Right lobe of liver (tissue), 4 donors: Measurements from ENCODE around the gene ITGA2.

Experiments used
- POLR2A ChIP-seq: fragments of 450-650 bp; IDR thresholded peaks from one replicate; pipeline ENCODE4 v1.6.1; 2017; ENCODE audit warnings: antibody characterized with exemption, mild to moderate bottlenecking
- TF ChIP-seq, protein P1 (sequence below), 4 donors: fragments of 200-600 bp in 3 of 4; fragments of 450-650 bp in 1 of 4; IDR thresholded peaks; one replicate each; pipeline versions ENCODE4 v1.5.1 to v1.8.0; 2016 to 2022; ENCODE audit warnings: antibody characterized with exemption in 4 of 4, mild to moderate bottlenecking in 2 of 4
- donor health status: DM: no; HTN: no; CAD: no.
- donor health status: DM: no; HTN: no; CAD: no.
- donor health status: DM: no; HTN: yes; CAD: no.

DNA sequence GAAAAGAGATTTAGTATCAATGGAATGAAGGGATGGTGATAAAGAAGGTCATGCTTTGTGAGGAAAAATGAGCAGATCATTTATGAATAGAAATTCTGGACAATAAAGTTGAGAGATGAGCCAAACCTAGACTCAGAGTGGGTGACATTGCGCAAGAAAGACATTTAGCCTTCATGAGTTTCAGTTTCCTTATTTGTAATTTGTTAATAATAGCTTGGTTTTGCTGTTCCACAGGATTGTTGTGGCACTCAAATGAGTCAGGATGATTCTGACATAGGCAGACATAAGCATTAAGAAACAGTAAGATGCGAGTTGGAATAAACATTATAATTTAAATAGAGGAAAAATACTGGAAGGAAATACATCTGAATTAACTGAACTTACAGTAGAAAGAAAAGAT, 34.8 kb downstream of the ITGA2 start:
- no peak for TF ChIP-seq POLR2A
- TF ChIP-seq, protein P1, sequence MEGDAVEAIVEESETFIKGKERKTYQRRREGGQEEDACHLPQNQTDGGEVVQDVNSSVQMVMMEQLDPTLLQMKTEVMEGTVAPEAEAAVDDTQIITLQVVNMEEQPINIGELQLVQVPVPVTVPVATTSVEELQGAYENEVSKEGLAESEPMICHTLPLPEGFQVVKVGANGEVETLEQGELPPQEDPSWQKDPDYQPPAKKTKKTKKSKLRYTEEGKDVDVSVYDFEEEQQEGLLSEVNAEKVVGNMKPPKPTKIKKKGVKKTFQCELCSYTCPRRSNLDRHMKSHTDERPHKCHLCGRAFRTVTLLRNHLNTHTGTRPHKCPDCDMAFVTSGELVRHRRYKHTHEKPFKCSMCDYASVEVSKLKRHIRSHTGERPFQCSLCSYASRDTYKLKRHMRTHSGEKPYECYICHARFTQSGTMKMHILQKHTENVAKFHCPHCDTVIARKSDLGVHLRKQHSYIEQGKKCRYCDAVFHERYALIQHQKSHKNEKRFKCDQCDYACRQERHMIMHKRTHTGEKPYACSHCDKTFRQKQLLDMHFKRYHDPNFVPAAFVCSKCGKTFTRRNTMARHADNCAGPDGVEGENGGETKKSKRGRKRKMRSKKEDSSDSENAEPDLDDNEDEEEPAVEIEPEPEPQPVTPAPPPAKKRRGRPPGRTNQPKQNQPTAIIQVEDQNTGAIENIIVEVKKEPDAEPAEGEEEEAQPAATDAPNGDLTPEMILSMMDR (IDR thresholded peaks at IDR 0.05), result no peak
